Epithelial cell of proximal tubule (primary cell): Measurements from ENCODE around the gene DCTD. TPM values are rescaled to one million over a fixed set of nuclear protein-coding genes. Genes with fewer than 3 reads are reported as not detected.

Source experiments
- DNase-seq: peaks from one replicate; pipeline ENCODE4 v3.0.0-alpha.2; 2011; ENCODE audit warnings: low read depth
- H3K4me3 ChIP-seq: 2 replicates; pipeline ENCODE4 v1.5.1; 2011; ENCODE audit warnings: low read depth, mild to moderate bottlenecking, low read length
- total RNA-seq: library from RNA; depleted of rRNA; stranded (reverse); fragments of >200 nt; gene quantifications from 2 replicates; pipeline ENCODE4 v1.2.3, GENCODE V29; 2015
- TF ChIP-seq, protein P1 (sequence below): conservative IDR thresholded peaks from 2 replicates; pipeline ENCODE4 v1.5.1; 2012; ENCODE audit warnings: low read depth, mild to moderate bottlenecking, low read length

Gene DCTD
- total RNA-seq, 1 donor from 2014 or later = 86.3 TPM

DNA sequence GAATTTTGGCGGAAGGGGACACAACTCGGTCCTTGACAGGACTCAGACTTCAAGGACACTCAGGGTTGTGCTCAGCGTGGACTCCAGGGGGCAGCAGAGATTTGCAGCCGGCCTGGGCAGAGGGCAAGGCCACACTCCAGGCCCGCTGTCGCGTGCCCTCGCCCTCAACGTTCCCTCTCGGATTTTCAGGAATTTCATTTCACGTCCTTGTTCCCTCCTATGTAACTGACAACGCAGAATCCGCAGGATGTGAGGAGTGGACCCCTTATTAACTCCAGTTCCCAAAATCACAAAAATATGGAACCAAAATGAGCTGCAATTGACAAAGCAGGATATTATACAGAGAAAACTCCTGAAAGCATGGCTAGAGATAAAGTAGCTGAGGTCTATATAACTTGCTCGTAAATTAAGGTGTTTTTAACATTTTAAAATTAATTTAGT is 21.0 kb upstream of the DCTD start:
- TF ChIP-seq, protein P1, sequence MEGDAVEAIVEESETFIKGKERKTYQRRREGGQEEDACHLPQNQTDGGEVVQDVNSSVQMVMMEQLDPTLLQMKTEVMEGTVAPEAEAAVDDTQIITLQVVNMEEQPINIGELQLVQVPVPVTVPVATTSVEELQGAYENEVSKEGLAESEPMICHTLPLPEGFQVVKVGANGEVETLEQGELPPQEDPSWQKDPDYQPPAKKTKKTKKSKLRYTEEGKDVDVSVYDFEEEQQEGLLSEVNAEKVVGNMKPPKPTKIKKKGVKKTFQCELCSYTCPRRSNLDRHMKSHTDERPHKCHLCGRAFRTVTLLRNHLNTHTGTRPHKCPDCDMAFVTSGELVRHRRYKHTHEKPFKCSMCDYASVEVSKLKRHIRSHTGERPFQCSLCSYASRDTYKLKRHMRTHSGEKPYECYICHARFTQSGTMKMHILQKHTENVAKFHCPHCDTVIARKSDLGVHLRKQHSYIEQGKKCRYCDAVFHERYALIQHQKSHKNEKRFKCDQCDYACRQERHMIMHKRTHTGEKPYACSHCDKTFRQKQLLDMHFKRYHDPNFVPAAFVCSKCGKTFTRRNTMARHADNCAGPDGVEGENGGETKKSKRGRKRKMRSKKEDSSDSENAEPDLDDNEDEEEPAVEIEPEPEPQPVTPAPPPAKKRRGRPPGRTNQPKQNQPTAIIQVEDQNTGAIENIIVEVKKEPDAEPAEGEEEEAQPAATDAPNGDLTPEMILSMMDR = peak; percentile 98
- H3K4me3 ChIP-seq = no peak overlapping the region
- no peak for DNase-seq

DNA sequence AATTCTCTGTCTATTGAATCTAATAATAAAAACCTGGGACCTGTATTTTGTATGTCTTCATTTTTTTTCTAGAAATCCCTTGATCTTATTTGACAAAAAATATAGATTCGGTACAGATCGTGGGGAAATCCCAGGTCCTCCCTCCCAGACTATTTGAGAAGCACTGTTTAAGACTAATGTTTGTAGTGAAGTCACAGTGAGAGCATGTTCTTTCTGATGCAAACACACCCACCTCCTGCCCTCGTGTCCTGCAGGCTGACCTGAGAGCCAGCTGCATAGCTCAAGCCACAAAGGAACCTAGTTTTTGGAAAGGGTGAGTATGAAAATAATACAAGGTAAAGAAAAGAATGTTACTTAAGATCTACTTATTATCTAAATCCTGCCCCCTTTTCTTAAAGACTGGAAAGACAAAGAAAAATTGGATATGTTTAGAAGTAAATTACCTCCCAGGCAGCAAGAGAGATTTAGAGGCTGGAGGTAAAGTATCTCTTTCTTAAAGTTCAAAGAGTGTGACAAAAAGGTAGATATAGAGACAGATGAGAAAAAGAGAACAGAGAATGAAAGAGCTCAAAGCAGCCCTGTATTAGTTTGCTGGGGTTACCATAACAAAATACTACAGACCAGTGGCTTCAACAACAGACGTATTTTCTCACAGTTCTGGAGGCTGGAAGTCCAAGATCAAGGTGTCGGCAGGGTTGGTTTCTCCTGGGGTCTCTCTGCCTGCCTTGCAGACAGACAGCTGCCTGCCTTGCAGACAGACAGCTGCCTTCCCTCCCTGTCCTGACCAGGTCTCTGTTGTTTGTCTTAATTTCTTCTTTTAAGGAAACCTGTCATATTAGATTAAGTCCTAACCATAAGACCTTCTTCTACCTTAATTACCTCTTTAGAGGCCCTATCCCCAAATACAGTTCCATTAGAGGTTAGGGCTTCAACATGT is 20.4 kb upstream of the DCTD start:
- no peak overlapping the region for H3K4me3 ChIP-seq
- no peak for DNase-seq
- TF ChIP-seq, protein P1 = no peak

DNA sequence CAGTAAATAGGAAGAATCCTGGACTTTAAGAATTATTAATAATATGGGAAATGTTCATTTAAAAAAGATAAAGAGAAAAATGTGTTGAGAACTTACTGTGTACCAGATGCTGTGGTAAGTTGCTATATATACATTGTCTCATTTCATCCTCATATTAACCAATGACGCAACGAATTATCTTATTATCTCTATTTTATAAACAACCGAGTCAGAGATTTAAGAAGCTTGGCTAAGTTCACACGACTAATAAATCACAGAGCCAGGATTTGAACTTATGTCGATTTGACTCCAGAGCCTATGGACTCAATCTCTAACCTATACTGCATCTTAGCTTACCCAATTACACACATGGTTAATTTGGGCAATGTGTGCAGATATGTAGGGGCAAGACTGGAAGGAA is 15.5 kb upstream of the DCTD start:
- no peak overlapping the region for H3K4me3 ChIP-seq
- TF ChIP-seq, protein P1 = no peak
- no peak for DNase-seq

DNA sequence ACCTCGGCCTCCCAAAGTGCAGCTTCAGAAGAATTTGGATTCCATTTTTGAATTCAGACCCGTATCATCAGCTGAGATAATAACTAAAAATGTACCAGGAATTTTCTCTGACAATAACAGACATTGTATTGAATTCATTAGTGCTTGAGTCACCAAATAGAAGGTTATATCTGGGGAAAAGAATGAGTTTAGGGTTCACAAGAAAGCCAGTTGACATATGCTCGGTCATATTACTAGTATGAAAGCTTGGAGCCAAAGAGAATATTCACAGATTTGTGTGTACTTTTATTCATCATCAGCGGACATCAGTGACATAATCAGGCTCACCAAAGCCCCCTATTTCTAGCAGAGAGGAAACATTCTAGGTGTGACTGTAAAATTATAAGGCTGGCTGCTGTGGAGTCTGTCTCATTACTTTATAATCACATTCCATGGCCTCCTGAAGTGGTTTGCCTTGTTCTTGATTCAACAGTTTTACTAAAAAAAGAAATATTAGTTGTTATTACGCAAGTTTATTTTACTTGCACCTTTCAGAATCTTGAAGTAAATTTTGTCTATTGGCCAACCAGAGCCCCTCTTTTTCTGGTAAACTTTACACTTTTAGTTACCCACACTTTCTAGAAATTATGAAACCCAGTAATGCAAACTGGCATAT is 14.6 kb upstream of the DCTD start:
- H3K4me3 ChIP-seq = no peak overlapping the region
- DNase-seq = no peak
- TF ChIP-seq, protein P1 = no peak

DNA sequence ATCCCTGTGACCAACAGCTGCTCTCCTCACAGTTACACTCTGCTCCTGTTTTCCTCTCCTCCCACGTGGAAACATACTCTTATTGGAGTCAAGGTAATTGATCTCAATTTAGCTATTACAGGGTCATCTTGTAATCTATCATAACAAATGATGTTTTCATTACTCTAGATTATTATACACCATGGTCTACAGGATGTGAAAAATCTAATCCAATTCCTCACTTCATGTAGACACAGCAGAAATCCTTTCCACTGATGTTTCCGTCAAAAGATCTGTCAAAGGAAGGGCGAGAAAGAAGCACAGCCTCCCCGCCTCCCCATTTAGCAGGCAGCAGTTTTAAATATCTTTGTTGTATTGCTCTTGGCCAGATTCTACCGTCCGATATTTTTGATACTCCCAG is 13.7 kb upstream of the DCTD start:
- no peak overlapping the region for H3K4me3 ChIP-seq
- TF ChIP-seq, protein P1 = no peak
- no peak for DNase-seq

DNA sequence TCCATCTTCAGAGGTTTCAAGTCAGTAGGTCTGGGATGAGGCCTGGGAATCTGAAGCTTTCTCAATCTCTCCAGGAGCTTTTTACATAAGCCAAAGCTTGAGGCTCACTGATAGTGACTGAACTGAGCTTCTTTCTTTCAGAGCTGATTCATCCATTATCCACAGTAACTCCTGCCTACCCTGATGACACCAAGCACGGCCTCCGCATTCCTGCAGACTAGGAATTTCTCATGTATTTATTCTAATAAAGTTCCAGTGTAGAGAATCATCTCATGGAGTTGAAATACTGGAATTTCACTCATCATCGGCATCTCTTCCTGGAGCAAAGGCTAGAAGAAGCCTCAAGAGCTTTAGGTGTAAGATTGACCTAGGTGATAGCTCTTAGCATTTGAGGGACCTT is 12.1 kb upstream of the DCTD start:
- peak; percentile 93 for DNase-seq
- no peak overlapping the region for H3K4me3 ChIP-seq
- TF ChIP-seq, protein P1 = no peak
